AG04449 (cell line): ENCODE results near the gene MGAT4C.

Experiments
- CTCF ChIA-PET: fragments of 350-600 bp; formaldehyde crosslinking; extraction: SDS; loops from one replicate; lab custom pipeline; 2021; ENCODE audit warnings: antibody characterized with exemption; lab: Yijun Ruan, JAX
- POLR2A ChIA-PET: fragments of 400-600, 350-600 bp; formaldehyde crosslinking; extraction: SDS; loops from one replicate; lab custom pipeline; 2020; ENCODE audit warnings: antibody characterized with exemption, inconsistent platforms; lab: Yijun Ruan, JAX
- DNase-seq: peaks from one replicate; pipeline ENCODE4 v3.0.0-alpha.2; 2010; ENCODE audit warnings: low read depth, low spot score
- H3K4me3 ChIP-seq: 2 replicates; pipeline ENCODE4 v1.5.1; 2011; ENCODE audit warnings: low read depth, mild to moderate bottlenecking, control low read depth, low read length
- TF ChIP-seq, protein P1 (sequence below): IDR thresholded peaks from one replicate; pipeline ENCODE4 v1.5.1; 2011; ENCODE audit warnings: mild to moderate bottlenecking, moderate library complexity, low read length, control low read depth, inconsistent platforms; ENCODE audit not compliant: insufficient read depth; ENCODE audit errors: missing control alignments

The MGAT4C gene

DNA sequence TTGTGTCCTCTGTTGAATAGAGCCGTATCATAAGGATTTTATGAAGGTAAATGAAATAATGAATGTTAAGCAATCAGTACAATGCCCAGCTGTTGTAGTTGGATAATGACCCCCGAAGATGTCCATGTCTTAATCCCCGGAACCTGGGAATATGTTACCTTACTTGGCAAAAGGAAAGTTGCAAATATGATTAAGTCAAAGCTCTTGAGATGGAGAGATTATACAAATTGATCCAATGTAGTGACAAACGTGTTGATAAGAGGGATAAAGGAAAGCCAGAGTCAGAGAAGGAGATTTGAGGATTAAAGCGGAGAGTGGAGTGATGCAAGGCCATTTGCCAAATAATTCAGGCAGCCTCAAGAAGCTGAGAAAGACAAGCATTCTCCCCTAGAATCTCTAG is 19.2 kb upstream of the MGAT4C start:
- no peak for DNase-seq
- ChIA-PET POLR2A (no interaction called here), CTCF (no interaction called here)
- TF ChIP-seq, protein P1, sequence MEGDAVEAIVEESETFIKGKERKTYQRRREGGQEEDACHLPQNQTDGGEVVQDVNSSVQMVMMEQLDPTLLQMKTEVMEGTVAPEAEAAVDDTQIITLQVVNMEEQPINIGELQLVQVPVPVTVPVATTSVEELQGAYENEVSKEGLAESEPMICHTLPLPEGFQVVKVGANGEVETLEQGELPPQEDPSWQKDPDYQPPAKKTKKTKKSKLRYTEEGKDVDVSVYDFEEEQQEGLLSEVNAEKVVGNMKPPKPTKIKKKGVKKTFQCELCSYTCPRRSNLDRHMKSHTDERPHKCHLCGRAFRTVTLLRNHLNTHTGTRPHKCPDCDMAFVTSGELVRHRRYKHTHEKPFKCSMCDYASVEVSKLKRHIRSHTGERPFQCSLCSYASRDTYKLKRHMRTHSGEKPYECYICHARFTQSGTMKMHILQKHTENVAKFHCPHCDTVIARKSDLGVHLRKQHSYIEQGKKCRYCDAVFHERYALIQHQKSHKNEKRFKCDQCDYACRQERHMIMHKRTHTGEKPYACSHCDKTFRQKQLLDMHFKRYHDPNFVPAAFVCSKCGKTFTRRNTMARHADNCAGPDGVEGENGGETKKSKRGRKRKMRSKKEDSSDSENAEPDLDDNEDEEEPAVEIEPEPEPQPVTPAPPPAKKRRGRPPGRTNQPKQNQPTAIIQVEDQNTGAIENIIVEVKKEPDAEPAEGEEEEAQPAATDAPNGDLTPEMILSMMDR, result no peak
- H3K4me3 ChIP-seq, result no peak overlapping the region

DNA sequence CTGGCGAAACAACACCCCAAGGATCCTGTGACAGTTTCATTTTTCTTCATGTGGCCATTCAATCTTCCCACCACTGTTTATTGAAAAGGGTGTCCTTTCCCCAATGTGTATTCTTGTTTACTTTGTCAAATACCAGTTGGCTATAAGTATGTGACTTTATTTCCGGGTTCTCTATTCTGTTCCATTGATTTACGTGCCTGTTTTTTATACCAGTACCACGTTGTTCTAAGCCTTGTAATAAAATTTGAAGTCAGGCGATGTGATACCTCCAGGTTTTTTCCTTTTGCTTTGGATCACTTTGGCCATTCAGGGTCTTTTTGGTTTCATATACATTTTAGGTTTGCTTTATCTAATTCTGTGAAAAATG is 9.1 kb upstream of the MGAT4C start:
- TF ChIP-seq, protein P1, result no peak
- CTCF ChIA-PET, result no interaction called here
- H3K4me3 ChIP-seq, result no peak overlapping the region

DNA sequence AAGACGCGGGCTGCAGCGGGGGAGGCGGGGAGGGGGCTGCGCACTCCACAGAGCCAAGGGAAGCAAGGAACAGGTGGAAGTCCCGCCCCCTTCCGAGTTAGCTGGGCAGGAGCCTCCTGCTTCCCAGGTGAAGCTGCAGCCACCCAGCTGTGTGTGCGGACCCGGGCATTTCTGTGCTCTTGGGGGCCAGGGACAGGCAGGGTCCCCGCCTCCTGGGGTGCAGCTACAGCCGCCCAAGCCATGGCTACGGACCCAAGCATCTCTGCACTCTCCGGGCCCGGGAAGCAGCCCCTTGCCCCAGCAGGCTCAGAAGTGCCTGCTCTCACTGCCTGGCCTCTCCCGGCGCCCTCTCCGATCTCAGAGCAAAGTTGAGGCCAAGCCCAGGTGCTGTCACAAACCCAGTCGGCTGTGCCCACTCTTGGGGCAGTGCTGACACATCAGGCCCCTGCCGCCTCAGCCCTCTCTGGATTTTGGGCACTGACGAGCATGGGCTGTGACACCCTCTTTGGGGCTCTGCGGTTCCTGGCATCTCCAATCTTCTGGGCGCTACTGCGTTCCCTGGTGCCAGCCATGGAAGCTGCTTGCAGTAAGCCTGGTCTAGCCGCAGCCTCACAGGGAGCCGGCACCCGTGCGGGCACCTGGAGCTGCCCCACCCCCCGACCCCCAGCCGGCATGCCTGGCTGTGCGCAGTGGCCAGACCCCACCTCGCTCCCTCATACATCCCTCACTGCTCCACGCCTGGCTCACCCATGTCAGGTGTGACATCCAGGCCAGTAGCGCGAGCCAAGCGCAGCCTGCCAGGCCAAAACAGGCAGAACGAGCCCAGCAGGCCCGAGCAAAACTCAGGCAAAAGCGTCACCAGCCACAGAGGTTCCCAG is 8.5 kb upstream of the MGAT4C start:
- CTCF ChIA-PET, result no interaction called here
- no peak for DNase-seq
- POLR2A ChIA-PET, result no interaction called here
- H3K4me3 ChIP-seq, result no peak overlapping the region
- TF ChIP-seq, protein P1, result no peak

More for the DNA sequence above, 9.1 kb upstream of the MGAT4C start:
- DNase-seq, result no peak
- POLR2A ChIA-PET, result no interaction called here

- CTCF ChIA-PET, result no interaction called here
- TF ChIP-seq, protein P1, result no peak
- DNase-seq, result no peak
Measured at GRCh38 chr12:86261578-86261977, 5.4 kb upstream of the MGAT4C start.

DNA sequence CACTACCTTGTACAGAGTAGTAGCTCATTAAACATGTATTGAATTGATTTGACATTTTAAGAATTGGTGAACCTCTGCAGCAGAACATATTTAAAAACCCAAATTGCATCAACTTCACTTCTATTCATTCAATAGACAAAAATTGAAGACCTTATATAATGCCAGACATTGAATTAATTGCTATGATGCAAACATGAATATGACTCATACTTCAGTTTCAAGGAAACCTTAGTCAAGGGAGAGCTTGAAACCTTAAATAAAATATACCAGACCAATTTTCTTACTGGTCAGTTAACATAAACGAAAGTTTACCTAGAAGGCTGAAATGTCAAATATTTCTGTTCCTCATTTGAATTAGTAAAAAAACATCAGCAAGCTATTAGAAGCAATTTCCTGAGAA is 5.0 kb upstream of the MGAT4C start:
- ChIA-PET CTCF (no interaction called here), POLR2A (no interaction called here)
- H3K4me3 ChIP-seq, result no peak overlapping the region
- no peak for DNase-seq
- TF ChIP-seq, protein P1, result no peak

More at GRCh38 chr12:86261578-86261977, 5.4 kb upstream of the MGAT4C start:
- H3K4me3 ChIP-seq, result no peak overlapping the region
- POLR2A ChIA-PET, result no interaction called here

GRCh38 chr12:86260183-86260582 is 4.0 kb upstream of the MGAT4C start:
- ChIA-PET POLR2A (no interaction called here), CTCF (no interaction called here)
- H3K4me3 ChIP-seq, result no peak overlapping the region
- TF ChIP-seq, protein P1, result no peak
- no peak for DNase-seq
